C4-2B (cell line): ENCODE measurements around the gene IL20.
A peak's percentile ranks its signal among the peaks of the same experiment; 100 is the strongest.

Experiments
- H3K27ac ChIP-seq: fragments of 450-650 bp; 2 replicates; pipeline ENCODE4 v1.5.1; 2017
- CTCF ChIP-seq: fragments of 450-650 bp; conservative IDR thresholded peaks from 2 replicates; pipeline ENCODE4 v1.5.1; 2017; ENCODE audit warnings: mild to moderate bottlenecking
- ZFX ChIP-seq: fragments of 450-650 bp; IDR thresholded peaks from 2 replicates; pipeline ENCODE4 v1.6.1; 2017

The IL20 gene

GRCh38 chr1:206900149-206900548, 34.7 kb downstream of the IL20 start:
- TF ChIP-seq ZFX (no peak), CTCF (no peak)
- no peak overlapping the region for H3K27ac ChIP-seq

GRCh38 chr1:206901944-206902343, 36.5 kb downstream of the IL20 start:
- H3K27ac ChIP-seq, result no peak overlapping the region
- TF ChIP-seq CTCF (no peak), ZFX (no peak)

GRCh38 chr1:206902702-206903101, 37.3 kb downstream of the IL20 start:
- no peak overlapping the region; the same call in 1 of the 2 replicates for H3K27ac ChIP-seq
- TF ChIP-seq CTCF (no peak), ZFX (no peak)

GRCh38 chr1:206903687-206904086, 38.3 kb downstream of the IL20 start:
- H3K27ac ChIP-seq, result peak overlapping the region; percentile 5; the same call in 1 of the 2 replicates
- no peak for TF ChIP-seq ZFX
- no peak for TF ChIP-seq CTCF

GRCh38 chr1:206904423-206905142, 39.2 kb downstream of the IL20 start:
- TF ChIP-seq CTCF, result no peak
- TF ChIP-seq ZFX, result no peak
- H3K27ac ChIP-seq, result no peak overlapping the region

- no peak overlapping the region for H3K27ac ChIP-seq
- TF ChIP-seq ZFX, result no peak
- TF ChIP-seq CTCF, result no peak
Observed at GRCh38 chr1:206905295-206906164, 40.1 kb downstream of the IL20 start.

GRCh38 chr1:206907304-206907991, 42.0 kb downstream of the IL20 start:
- H3K27ac ChIP-seq, result no peak overlapping the region
- TF ChIP-seq ZFX (no peak), CTCF (peak; percentile 57)
